LNCaP clone FGC (cell line): ENCODE data around the gene CHERP.
A peak's percentile ranks its signal among the peaks of the same experiment; 100 is the strongest.

Experiments used
- DNase-seq: peaks from one replicate; pipeline ENCODE4 v3.0.0-alpha.2; 2011; ENCODE audit warnings: low read depth
- H3K4me3 ChIP-seq: 2 replicates; pipeline ENCODE4 v1.5.1; 2011; ENCODE audit warnings: mild to moderate bottlenecking, low read depth, low read length, control low read depth
- CTCF ChIP-seq: IDR thresholded peaks from 2 replicates; pipeline ENCODE4 v1.5.1; 2012; ENCODE audit warnings: mild to moderate bottlenecking; ENCODE audit not compliant: control insufficient read depth, insufficient read depth; ENCODE audit errors: extremely low read depth

CHERP gene

GRCh38 chr19:16540948-16541347 lies 1.3 kb downstream of the CHERP start:
- no peak for TF ChIP-seq CTCF
- peak overlapping the region; percentile 75 for H3K4me3 ChIP-seq
- DNase-seq = no peak

GRCh38 chr19:16537111-16537510 lies 5.1 kb downstream of the CHERP start:
- H3K4me3 ChIP-seq = no peak overlapping the region
- TF ChIP-seq CTCF = no peak
- no peak for DNase-seq

- DNase-seq = no peak
- TF ChIP-seq CTCF = no peak
- no peak overlapping the region for H3K4me3 ChIP-seq
These were observed 6.1 kb downstream of the CHERP start for GRCh38 chr19:16536130-16536529.

- TF ChIP-seq CTCF = no peak
- no peak for DNase-seq
- H3K4me3 ChIP-seq = no peak overlapping the region
These were observed 6.9 kb downstream of the CHERP start for GRCh38 chr19:16535381-16535780.

GRCh38 chr19:16532440-16533234 lies 9.6 kb downstream of the CHERP start:
- TF ChIP-seq CTCF = no peak
- no peak for DNase-seq
- H3K4me3 ChIP-seq = no peak overlapping the region

GRCh38 chr19:16531380-16531669 lies 10.9 kb downstream of the CHERP start:
- DNase-seq = no peak
- no peak for TF ChIP-seq CTCF
- no peak overlapping the region for H3K4me3 ChIP-seq
